Forelimb muscle (tissue), 1 donor: Measurements from ENCODE around the gene NSUN3. TPM values are rescaled to one million over a fixed set of nuclear protein-coding genes. Genes with fewer than 3 reads are reported as not detected.

ENCODE experiments used
- polyA plus RNA-seq: library from polyadenylated mRNA; unstranded; fragments of 120-200 nt; gene quantifications from one replicate; pipeline ENCODE4 v1.2.1, GENCODE V29; 2013; ENCODE audit not compliant: insufficient read length

NSUN3 gene
- polyA plus RNA-seq, 1 donor, result 7.0 TPM

Other genes with a start within 250 kb of the NSUN3 start
- gene PROS1, start 89.2 kb upstream of the NSUN3 start, polyA plus RNA-seq, result 21.0 TPM
- 5.1 TPM for gene ARL13B, start 82.9 kb upstream of the NSUN3 start, polyA plus RNA-seq
- gene STX19, start 34.5 kb upstream of the NSUN3 start, polyA plus RNA-seq, result 0.11 TPM
- 3.4 TPM for gene DHFR2, start 145 bp upstream of the NSUN3 start, polyA plus RNA-seq